GM23338 (cell line): ENCODE measurements around the gene UBTD1.

Source experiments
- EZH2 ChIP-seq: fragments of 200-600 bp; sonication (generic); IDR thresholded peaks from one replicate; pipeline ENCODE4 v1.8.0; 2017; ENCODE audit warnings: antibody characterized with exemption, mild to moderate bottlenecking, low read depth; ENCODE audit not compliant: unreplicated experiment
- EZH2phosphoT487 ChIP-seq: fragments of 200-600 bp; sonication (generic); IDR thresholded peaks from one replicate; pipeline ENCODE4 v1.8.1; 2018; ENCODE audit warnings: antibody characterized with exemption; ENCODE audit not compliant: unreplicated experiment
- TF ChIP-seq, protein P1 (sequence below), 2 experiments: fragments of 200-600 bp in 1 of 2; sonication (generic) in 1 of 2; conservative IDR thresholded peaks; 2 replicates each; pipeline versions ENCODE4 v1.5.1 to v1.6.1; 2016 to 2017; ENCODE audit warnings: antibody characterized with exemption in 2 of 2, low read depth in 2 of 2, mild to moderate bottlenecking in 2 of 2, moderate library complexity in 1 of 2
- TF ChIP-seq, protein P2 (sequence below): IDR thresholded peaks from one replicate; pipeline ENCODE4 v1.6.1; 2018; ENCODE audit warnings: antibody characterized with exemption; ENCODE audit not compliant: unreplicated experiment

DNA sequence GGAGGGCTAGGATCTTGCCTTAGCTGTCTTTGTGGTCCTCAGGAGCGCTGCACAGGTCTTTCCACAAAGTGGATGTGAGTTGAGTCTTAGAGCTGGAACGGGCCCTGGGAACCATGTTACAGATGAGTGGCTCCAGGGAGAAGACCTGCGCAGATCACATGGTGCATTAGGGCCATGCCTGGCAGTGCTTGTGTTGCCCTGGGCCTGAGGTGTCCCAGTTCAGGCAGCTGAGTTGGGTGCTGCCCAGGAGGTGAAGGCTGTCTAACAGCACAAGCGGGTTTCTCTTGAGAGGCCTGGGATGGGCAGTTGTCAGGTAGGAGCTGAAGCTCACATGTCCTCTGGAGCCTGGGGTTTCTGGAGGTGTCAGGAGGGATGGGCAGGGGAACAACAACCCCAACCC is 40.1 kb downstream of the UBTD1 start:
- TF ChIP-seq EZH2phosphoT487 (no peak), EZH2 (no peak)
- TF ChIP-seq, protein P1, sequence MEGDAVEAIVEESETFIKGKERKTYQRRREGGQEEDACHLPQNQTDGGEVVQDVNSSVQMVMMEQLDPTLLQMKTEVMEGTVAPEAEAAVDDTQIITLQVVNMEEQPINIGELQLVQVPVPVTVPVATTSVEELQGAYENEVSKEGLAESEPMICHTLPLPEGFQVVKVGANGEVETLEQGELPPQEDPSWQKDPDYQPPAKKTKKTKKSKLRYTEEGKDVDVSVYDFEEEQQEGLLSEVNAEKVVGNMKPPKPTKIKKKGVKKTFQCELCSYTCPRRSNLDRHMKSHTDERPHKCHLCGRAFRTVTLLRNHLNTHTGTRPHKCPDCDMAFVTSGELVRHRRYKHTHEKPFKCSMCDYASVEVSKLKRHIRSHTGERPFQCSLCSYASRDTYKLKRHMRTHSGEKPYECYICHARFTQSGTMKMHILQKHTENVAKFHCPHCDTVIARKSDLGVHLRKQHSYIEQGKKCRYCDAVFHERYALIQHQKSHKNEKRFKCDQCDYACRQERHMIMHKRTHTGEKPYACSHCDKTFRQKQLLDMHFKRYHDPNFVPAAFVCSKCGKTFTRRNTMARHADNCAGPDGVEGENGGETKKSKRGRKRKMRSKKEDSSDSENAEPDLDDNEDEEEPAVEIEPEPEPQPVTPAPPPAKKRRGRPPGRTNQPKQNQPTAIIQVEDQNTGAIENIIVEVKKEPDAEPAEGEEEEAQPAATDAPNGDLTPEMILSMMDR (conservative IDR thresholded peaks at IDR 0.05; ENCODE audit: low read depth in 2 of 2): no peak
- TF ChIP-seq, protein P2, sequence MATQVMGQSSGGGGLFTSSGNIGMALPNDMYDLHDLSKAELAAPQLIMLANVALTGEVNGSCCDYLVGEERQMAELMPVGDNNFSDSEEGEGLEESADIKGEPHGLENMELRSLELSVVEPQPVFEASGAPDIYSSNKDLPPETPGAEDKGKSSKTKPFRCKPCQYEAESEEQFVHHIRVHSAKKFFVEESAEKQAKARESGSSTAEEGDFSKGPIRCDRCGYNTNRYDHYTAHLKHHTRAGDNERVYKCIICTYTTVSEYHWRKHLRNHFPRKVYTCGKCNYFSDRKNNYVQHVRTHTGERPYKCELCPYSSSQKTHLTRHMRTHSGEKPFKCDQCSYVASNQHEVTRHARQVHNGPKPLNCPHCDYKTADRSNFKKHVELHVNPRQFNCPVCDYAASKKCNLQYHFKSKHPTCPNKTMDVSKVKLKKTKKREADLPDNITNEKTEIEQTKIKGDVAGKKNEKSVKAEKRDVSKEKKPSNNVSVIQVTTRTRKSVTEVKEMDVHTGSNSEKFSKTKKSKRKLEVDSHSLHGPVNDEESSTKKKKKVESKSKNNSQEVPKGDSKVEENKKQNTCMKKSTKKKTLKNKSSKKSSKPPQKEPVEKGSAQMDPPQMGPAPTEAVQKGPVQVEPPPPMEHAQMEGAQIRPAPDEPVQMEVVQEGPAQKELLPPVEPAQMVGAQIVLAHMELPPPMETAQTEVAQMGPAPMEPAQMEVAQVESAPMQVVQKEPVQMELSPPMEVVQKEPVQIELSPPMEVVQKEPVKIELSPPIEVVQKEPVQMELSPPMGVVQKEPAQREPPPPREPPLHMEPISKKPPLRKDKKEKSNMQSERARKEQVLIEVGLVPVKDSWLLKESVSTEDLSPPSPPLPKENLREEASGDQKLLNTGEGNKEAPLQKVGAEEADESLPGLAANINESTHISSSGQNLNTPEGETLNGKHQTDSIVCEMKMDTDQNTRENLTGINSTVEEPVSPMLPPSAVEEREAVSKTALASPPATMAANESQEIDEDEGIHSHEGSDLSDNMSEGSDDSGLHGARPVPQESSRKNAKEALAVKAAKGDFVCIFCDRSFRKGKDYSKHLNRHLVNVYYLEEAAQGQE: no peak
